Right atrium auricular region (tissue), 2 donors: ENCODE results near the gene SIGLEC1. TPM values are rescaled to one million over a fixed set of nuclear protein-coding genes. Genes with fewer than 3 reads are reported as not detected.

Source experiments
- DNase-seq: peaks from one replicate; pipeline ENCODE4 v3.0.0-alpha.2; 2019; ENCODE audit warnings: low spot score
- H3K27ac ChIP-seq, 2 donors: fragments of 200-600 bp; sonication (generic); 1 replicate in 1 of 2; 2 replicates in 1 of 2; pipeline ENCODE4 v1.5.1; 2016 to 2019
- H3K27me3 ChIP-seq, 2 donors: fragments of 200-600 bp; sonication (generic); one replicate each; pipeline versions ENCODE4 v1.5.1 to v1.6.0; 2017 to 2019
- H3K36me3 ChIP-seq: fragments of 200-600 bp; sonication (generic); one replicate; pipeline ENCODE4 v1.5.1; 2016
- H3K4me1 ChIP-seq, 2 donors: fragments of 200-600 bp; sonication (generic); one replicate each; pipeline versions ENCODE4 v1.5.1 to v1.6.0; 2017 to 2019
- H3K4me3 ChIP-seq, 2 donors: fragments of 200-600 bp; sonication (generic); 1 replicate in 1 of 2; 2 replicates in 1 of 2; pipeline ENCODE4 v1.5.1; 2017 to 2019; ENCODE audit warnings: mild to moderate bottlenecking in 1 of 2, moderate library complexity in 1 of 2
- H3K9me3 ChIP-seq, 2 donors: fragments of 200-600 bp; sonication (generic); one replicate each; pipeline ENCODE4 v1.5.1; 2019
- CTCF ChIP-seq, 2 donors: fragments of 200-600 bp; sonication (generic); IDR thresholded peaks; one replicate each; pipeline ENCODE4 v1.5.1; 2019; ENCODE audit warnings: antibody characterized with exemption in 2 of 2
- total RNA-seq, 2 donors: library from RNA; depleted of rRNA; stranded (reverse); fragments of >200 nt; gene quantifications; one replicate each; pipeline ENCODE4 v1.1.0, GENCODE V29; 2016

SIGLEC1 gene
- total RNA-seq, 2 donors from 2014 or later, result 3.2 to 3.9 TPM

GRCh38 chr20:3753098-3753497 is 40.7 kb upstream of the SIGLEC1 start:
- peak; percentile 49 to 81 for TF ChIP-seq CTCF (IDR thresholded peaks at IDR 0.05)
- H3K9me3 ChIP-seq, result no peaks in the 10 kb centered on the region
- no peaks in the 10 kb centered on the region for H3K36me3 ChIP-seq
- peaks cover 0 to 29% of the 10 kb centered on the region in 2 donors for H3K4me1 ChIP-seq
- no peak overlapping the region for H3K27ac ChIP-seq
- no peak overlapping the region for H3K4me3 ChIP-seq
- no peaks in the 10 kb centered on the region for H3K27me3 ChIP-seq
- peak; percentile 73 for DNase-seq

GRCh38 chr20:3752386-3752759 is 40.0 kb upstream of the SIGLEC1 start:
- peaks cover 0 to 29% of the 10 kb centered on the region in 2 donors for H3K4me1 ChIP-seq
- H3K9me3 ChIP-seq, result no peaks in the 10 kb centered on the region
- no peak for TF ChIP-seq CTCF (IDR thresholded peaks at IDR 0.05)
- H3K27ac ChIP-seq, result peak overlapping the region in 1 of 2 donors; percentile 25
- peak overlapping the region; percentile 24 to 39 for H3K4me3 ChIP-seq
- no peak for DNase-seq
- no peaks in the 10 kb centered on the region for H3K27me3 ChIP-seq
- no peaks in the 10 kb centered on the region for H3K36me3 ChIP-seq

GRCh38 chr20:3751675-3752385 is 39.4 kb upstream of the SIGLEC1 start:
- Histone ChIP-seq H3K4me1 (peaks cover 0 to 29% of the 10 kb centered on the region in 2 donors), H3K9me3 (no peaks in the 10 kb centered on the region), H3K27me3 (no peaks in the 10 kb centered on the region), H3K36me3 (no peaks in the 10 kb centered on the region), H3K4me3 (peak overlapping the region; percentile 24 to 39), H3K27ac (peak overlapping the region in 1 of 2 donors; percentile 25)
- no peak for DNase-seq
- no peak for TF ChIP-seq CTCF (IDR thresholded peaks at IDR 0.05)

- Histone ChIP-seq H3K4me3 (peak overlapping the region in 1 of 2 donors; percentile 39), H3K27ac (no peak overlapping the region), H3K4me1 (peaks cover 0 to 29% of the 10 kb centered on the region in 2 donors), H3K9me3 (no peaks in the 10 kb centered on the region), H3K36me3 (no peaks in the 10 kb centered on the region), H3K27me3 (no peaks in the 10 kb centered on the region)
- no peak for TF ChIP-seq CTCF (IDR thresholded peaks at IDR 0.05)
- no peak for DNase-seq
These were observed 38.9 kb upstream of the SIGLEC1 start for GRCh38 chr20:3751305-3751674.

- peak; percentile 47 to 81 for TF ChIP-seq CTCF (IDR thresholded peaks at IDR 0.05)
- no peaks in the 10 kb centered on the region for H3K36me3 ChIP-seq
These were observed 37.5 kb upstream of the SIGLEC1 start for GRCh38 chr20:3749689-3750531.

More at GRCh38 chr20:3749689-3750531, 37.5 kb upstream of the SIGLEC1 start:
- no peaks in the 10 kb centered on the region for H3K27me3 ChIP-seq
- DNase-seq, result no peak
- H3K4me3 ChIP-seq, result peak overlapping the region; percentile 3 to 20
- H3K9me3 ChIP-seq, result no peaks in the 10 kb centered on the region
- no peak overlapping the region for H3K27ac ChIP-seq
- peaks cover 0 to 33% of the 10 kb centered on the region in 2 donors for H3K4me1 ChIP-seq
